Kidney (tissue), 14 donors: Measurements from ENCODE around the gene ITLN1. TPM values are rescaled to one million over a fixed set of nuclear protein-coding genes. Genes with fewer than 3 reads are reported as not detected.
A peak's percentile ranks its signal among the peaks of the same experiment; 100 is the strongest.

Source experiments
- DNase-seq, 5 donors: peaks; one replicate each; pipeline ENCODE4 v3.0.0-alpha.2; 2013 to 2020
- FAIRE-seq: peaks from 2 replicates; lab custom pipeline; 2012; peaks lifted over from hg19 to GRCh38; lab: Jason Lieb, UNC
- H3K27ac ChIP-seq, 2 donors: one replicate each; pipeline ENCODE4 v1.7.0; 2013; ENCODE audit warnings: low read depth in 2 of 2, low read length in 2 of 2, inconsistent platforms in 1 of 2
- H3K27me3 ChIP-seq: one replicate; pipeline ENCODE4 v1.7.1; 2013; ENCODE audit warnings: low read length, inconsistent platforms; ENCODE audit not compliant: control insufficient read depth, insufficient read depth
- H3K36me3 ChIP-seq, 3 donors: one replicate each; pipeline versions ENCODE4 v1.7.0 to v1.7.1; 2013; ENCODE audit warnings: low read length in 3 of 3, control low read depth in 1 of 3, inconsistent platforms in 1 of 3; ENCODE audit not compliant: insufficient read depth in 3 of 3, control insufficient read depth in 2 of 3
- H3K4me1 ChIP-seq, 3 donors: one replicate each; pipeline versions ENCODE4 v1.7.0 to v1.7.1; 2013; ENCODE audit warnings: low read length in 3 of 3, inconsistent platforms in 1 of 3, low read depth in 1 of 3; ENCODE audit not compliant: control insufficient read depth in 2 of 3, insufficient read depth in 2 of 3
- H3K4me3 ChIP-seq, 3 donors: one replicate each; pipeline versions ENCODE4 v1.7.0 to v1.8.1; 2013; ENCODE audit warnings: low read length in 3 of 3, control low read depth in 1 of 3, inconsistent platforms in 1 of 3
- H3K9ac ChIP-seq, 3 donors: one replicate each; pipeline versions ENCODE4 v1.7.0 to v1.7.1; 2013; ENCODE audit warnings: low read length in 3 of 3, control low read depth in 1 of 3, inconsistent platforms in 1 of 3
- H3K9me3 ChIP-seq, 3 donors: one replicate each; pipeline versions ENCODE4 v1.7.0 to v1.7.1; 2013; ENCODE audit warnings: low read length in 3 of 3, control low read depth in 1 of 3, inconsistent platforms in 1 of 3; ENCODE audit not compliant: control insufficient read depth in 2 of 3, insufficient read depth in 1 of 3
- intact Hi-C: fragments of 100-400 bp; cut with DNase I; formaldehyde crosslinking; loops from one replicate; pipeline ENCODE4 v1.11.1; 2022
- polyA plus RNA-seq: library from polyadenylated mRNA; stranded (reverse); fragments of 350-450 nt; fragmentation: Illumina TruSeq; extraction: RNeasy Lipid Tissue Mini Kit (QIAGEN cat#74804); gene quantifications from one replicate; pipeline ENCODE4 v1.2.3, GENCODE V29; 2014; ENCODE audit warnings: low read depth, low replicate concordance; ENCODE audit not compliant: insufficient read depth
- total RNA-seq: library from RNA; stranded (reverse); fragmentation: NEBNext Ultra II Directional; extraction: Animal tissue kit (Norgen Biotek cat#: 25700); gene quantifications from one replicate; pipeline ENCODE4 v1.2.1, GENCODE V29; 2021
- TF ChIP-seq, protein P1 (sequence below): IDR thresholded peaks from 3 replicates; pipeline ENCODE4 v1.5.1; 2012; ENCODE audit warnings: mild to moderate bottlenecking, moderate library complexity, borderline replicate concordance; ENCODE audit not compliant: insufficient read depth; ENCODE audit errors: extremely low read depth
- donor health status: control.
- donor health status: control.
- donor health status: control.
- donor health status: control.
- donor health status: control.
- donor health status: DM: yes; HTN: yes; CAD: no.
- donor health status: Normal renal cell carcinoma (clear cell type).

ITLN1 gene
- total and polyA plus RNA-seq, 2 donors from 2014 or later = 15.4 TPM; not detected in 1

DNA sequence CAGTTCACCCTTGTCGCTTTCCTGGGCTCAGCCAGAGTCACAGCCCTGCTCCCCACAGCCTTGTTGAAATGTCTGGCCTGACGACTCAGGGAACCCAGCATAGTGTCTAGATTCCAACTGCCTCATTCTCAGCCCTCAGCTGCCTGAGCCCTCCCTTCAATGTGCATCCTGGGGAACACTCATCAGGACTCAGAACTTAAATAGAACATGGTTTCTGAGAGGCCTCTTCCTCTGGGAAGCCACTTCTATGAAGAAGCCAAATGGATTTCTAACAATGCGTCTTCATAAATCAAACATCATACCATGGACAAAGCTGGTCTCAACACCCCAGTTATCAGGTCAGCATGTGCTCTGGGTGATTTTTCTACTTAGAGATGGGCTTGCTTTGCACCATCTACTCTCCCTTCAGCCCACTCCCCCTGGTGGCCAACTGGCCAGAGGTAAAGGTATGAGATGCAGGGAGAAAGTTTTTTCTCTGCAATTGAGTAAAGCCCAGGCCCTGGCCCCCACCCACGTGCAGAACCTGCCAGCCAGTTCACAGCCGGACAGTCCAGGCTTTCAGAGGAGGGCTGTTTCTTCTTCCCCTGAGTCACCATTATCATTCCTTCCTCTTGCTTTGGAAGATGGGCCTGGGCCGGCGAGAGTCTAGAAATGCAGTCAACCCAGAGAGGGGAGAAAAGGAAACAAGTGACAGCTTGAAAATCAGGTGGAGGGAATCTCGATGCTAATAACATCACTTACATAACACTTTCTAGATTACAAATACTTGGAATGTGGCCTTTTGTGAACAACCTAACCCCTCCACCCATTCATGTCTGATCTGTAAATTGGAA is 54.4 kb downstream of the ITLN1 start:
- intact Hi-C loops = no loop called here
- Histone ChIP-seq H3K27ac (no peak overlapping the region), H3K4me1 (no peaks in the 10 kb centered on the region), H3K36me3 (no peaks in the 10 kb centered on the region), H3K27me3 (no peaks in the 10 kb centered on the region), H3K9ac (no peak overlapping the region), H3K9me3 (no peaks in the 10 kb centered on the region), H3K4me3 (no peak overlapping the region)
- TF ChIP-seq, protein P1, sequence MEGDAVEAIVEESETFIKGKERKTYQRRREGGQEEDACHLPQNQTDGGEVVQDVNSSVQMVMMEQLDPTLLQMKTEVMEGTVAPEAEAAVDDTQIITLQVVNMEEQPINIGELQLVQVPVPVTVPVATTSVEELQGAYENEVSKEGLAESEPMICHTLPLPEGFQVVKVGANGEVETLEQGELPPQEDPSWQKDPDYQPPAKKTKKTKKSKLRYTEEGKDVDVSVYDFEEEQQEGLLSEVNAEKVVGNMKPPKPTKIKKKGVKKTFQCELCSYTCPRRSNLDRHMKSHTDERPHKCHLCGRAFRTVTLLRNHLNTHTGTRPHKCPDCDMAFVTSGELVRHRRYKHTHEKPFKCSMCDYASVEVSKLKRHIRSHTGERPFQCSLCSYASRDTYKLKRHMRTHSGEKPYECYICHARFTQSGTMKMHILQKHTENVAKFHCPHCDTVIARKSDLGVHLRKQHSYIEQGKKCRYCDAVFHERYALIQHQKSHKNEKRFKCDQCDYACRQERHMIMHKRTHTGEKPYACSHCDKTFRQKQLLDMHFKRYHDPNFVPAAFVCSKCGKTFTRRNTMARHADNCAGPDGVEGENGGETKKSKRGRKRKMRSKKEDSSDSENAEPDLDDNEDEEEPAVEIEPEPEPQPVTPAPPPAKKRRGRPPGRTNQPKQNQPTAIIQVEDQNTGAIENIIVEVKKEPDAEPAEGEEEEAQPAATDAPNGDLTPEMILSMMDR = peak; percentile 68
- DNase-seq (peak in 4 of 5 donors; percentile 49 to 73 (median 62)), FAIRE-seq (no peak)

DNA sequence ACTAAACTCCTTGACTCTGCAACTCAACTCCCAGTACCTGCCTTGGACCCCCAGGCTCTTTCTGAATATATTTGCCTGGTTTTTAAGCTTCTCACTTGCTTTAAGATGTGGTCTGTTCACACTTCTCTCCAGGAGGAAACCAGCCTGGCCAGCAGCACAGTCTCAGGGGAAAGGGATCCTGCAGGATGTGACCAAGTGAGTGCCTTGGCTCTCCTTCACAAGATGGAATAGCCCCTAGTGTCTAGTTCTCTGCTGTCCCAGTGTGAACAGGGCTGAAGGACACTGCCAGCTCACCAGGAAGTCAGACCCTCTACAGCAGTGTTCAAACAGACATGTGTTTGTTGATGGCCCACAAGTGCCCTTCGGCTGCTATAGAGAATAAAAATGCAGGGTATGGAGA is 55.2 kb downstream of the ITLN1 start:
- Histone ChIP-seq H3K27ac (no peak overlapping the region), H3K27me3 (no peaks in the 10 kb centered on the region), H3K4me1 (no peaks in the 10 kb centered on the region), H3K36me3 (no peaks in the 10 kb centered on the region), H3K9me3 (no peaks in the 10 kb centered on the region), H3K9ac (no peak overlapping the region), H3K4me3 (no peak overlapping the region)
- DNase-seq = no peak
- TF ChIP-seq, protein P1 = no peak
- intact Hi-C loops = no loop called here
- no peak for FAIRE-seq

DNA sequence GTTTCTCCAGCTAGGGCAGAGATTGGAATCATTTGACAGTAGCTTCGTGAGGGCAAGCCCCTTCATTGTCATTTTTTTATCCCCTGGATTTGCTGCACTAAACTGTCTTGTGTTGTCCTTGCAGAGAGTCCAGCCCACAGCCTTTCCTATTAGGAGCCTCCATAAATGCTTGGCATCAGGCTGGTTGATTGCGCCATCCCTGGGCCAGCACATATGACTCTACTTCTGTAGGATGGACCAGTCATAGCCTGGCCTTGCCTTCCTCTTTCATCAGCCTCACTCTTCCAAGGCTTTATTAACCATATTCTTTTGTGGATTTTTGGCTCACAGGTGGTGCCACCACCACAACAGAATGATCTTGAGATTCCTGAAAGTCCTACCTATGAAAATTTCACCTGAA is 57.6 kb downstream of the ITLN1 start:
- no peaks in the 10 kb centered on the region for H3K27me3 ChIP-seq
- H3K9ac ChIP-seq = no peak overlapping the region
- H3K36me3 ChIP-seq = no peaks in the 10 kb centered on the region
- H3K9me3 ChIP-seq = no peaks in the 10 kb centered on the region
- intact Hi-C loops = no loop called here
- no peaks in the 10 kb centered on the region for H3K4me1 ChIP-seq
- H3K4me3 ChIP-seq = no peak overlapping the region
- TF ChIP-seq, protein P1 = no peak
- FAIRE-seq (no peak), DNase-seq (no peak)
- no peak overlapping the region for H3K27ac ChIP-seq
